Inferior parietal cortex (tissue), 1 donor: ENCODE data around the gene PIMREG.
"Not testable (repeated sequence)": the region's sequence is repeated elsewhere in the genome, so short reads cannot be mapped to it uniquely, and the experiment has no call there.

ENCODE experiments used
- DNase-seq: peaks from one replicate; pipeline ENCODE4 v3.0.0-alpha.2; 2016; ENCODE audit errors: extremely low spot score

Gene PIMREG

GRCh38 chr17:6478486-6478885 lies 34.2 kb downstream of the PIMREG start:
- no peak for DNase-seq

- no peak for DNase-seq
Observed at GRCh38 chr17:6479622-6480302, 35.5 kb downstream of the PIMREG start.

- DNase-seq: no peak
Observed at GRCh38 chr17:6480303-6480675, 36.0 kb downstream of the PIMREG start.

GRCh38 chr17:6482105-6482455 lies 37.8 kb downstream of the PIMREG start:
- DNase-seq: no peak

GRCh38 chr17:6482796-6483195 lies 38.5 kb downstream of the PIMREG start:
- not testable (repeated sequence) for DNase-seq

GRCh38 chr17:6483507-6483906 lies 39.3 kb downstream of the PIMREG start:
- DNase-seq: no peak

- DNase-seq: no peak
Observed at GRCh38 chr17:6485646-6486412, 41.6 kb downstream of the PIMREG start.

- no peak for DNase-seq
Observed at GRCh38 chr17:6487251-6488007, 43.2 kb downstream of the PIMREG start.

- no peak for DNase-seq
Observed at GRCh38 chr17:6488008-6488539, 43.8 kb downstream of the PIMREG start.

GRCh38 chr17:6489016-6489550 lies 44.8 kb downstream of the PIMREG start:
- DNase-seq: no peak

GRCh38 chr17:6491071-6491700 lies 46.9 kb downstream of the PIMREG start:
- no peak for DNase-seq

GRCh38 chr17:6492892-6493674 lies 48.8 kb downstream of the PIMREG start:
- DNase-seq: no peak

GRCh38 chr17:6494239-6494941 lies 50.1 kb downstream of the PIMREG start:
- DNase-seq: no peak

- no peak for DNase-seq
Observed at GRCh38 chr17:6495450-6496115, 51.3 kb downstream of the PIMREG start.

GRCh38 chr17:6496116-6496481 lies 51.8 kb downstream of the PIMREG start:
- DNase-seq: no peak

- no peak for DNase-seq
Observed at GRCh38 chr17:6496640-6497441, 52.6 kb downstream of the PIMREG start.

- DNase-seq: no peak
Observed at GRCh38 chr17:6497496-6498221, 53.4 kb downstream of the PIMREG start.

- no peak for DNase-seq
Observed at GRCh38 chr17:6498356-6498755, 54.1 kb downstream of the PIMREG start.
